ENCODE data around the gene MGRN1.

MGRN1 gene

GRCh38 chr16:4696905-4697847 is 72.5 kb downstream of the MGRN1 start:
- DNase-seq (ENCODE audit: low read depth in 1 of 2, low spot score in 1 of 2), result no peak

DNA sequence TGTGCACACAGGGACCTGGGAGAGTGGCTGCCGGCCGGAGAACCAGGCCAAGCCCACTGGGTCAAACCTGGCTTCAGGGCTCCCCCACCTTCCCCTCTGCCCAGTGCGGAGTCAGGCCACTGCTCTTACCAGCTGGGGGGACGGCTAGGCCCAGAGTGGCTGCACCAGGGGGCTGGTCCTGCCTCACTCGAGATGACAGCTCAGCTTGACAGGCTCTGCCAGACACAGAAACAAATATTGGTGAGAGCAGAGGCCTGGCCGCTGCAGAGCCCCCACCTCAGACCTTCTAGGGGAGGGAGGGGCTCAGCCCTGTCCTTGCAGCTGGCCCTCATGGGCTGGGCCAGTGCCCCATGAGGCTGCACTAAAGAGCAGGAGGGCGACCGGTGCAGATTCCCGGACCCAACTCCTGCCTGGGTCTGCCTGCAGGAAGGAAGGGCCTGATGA is 73.2 kb downstream of the MGRN1 start:
- DNase-seq (ENCODE audit: low read depth in 1 of 2, low spot score in 1 of 2), result no peak

- DNase-seq (ENCODE audit: low read depth in 1 of 2, low spot score in 1 of 2), result no peak
Observed at GRCh38 chr16:4698321-4699045, 73.9 kb downstream of the MGRN1 start.

- DNase-seq (ENCODE audit: low read depth in 1 of 2, low spot score in 1 of 2), result no peak
Observed at GRCh38 chr16:4699046-4699556, 74.5 kb downstream of the MGRN1 start.

GRCh38 chr16:4700380-4700996 is 75.9 kb downstream of the MGRN1 start:
- no peak for DNase-seq (ENCODE audit: low read depth in 1 of 2, low spot score in 1 of 2)

DNA sequence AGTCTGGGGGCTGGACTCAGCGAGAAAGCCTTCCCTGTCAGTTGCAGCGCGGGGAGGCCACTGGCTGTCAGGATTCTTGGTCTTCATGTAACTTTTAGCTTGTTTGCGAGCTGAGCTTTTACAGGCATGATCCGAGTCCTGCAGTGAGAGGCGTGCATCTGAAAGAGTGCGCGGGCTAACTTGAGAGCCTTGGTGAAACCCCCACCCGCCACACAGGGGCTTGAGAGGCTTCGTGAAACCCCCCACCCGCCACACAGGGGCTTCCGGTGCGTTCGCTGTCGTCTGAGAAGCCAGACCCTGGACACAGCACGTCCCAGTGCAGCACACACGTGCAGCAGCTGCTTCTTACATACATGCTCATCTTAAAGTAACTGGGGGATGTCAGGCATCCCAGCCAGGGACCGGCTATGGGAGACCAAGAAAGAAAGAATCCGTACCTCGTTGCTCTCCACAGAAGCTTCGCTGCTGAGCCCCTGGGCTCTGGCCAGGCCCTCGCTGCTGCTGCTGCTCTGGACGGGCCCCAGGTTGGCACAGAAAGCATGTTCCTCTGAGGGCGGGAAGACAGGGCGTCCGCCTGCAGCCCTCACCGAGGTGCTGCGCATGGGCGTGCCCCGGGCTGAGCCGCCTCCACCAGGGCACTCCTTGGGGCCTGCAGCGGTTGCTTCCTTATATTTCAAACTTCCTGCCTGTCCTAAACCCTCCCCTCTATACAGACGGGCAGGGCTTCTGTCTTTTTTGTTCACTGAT is 76.5 kb downstream of the MGRN1 start:
- no peak for DNase-seq (ENCODE audit: low read depth in 1 of 2, low spot score in 1 of 2)

DNA sequence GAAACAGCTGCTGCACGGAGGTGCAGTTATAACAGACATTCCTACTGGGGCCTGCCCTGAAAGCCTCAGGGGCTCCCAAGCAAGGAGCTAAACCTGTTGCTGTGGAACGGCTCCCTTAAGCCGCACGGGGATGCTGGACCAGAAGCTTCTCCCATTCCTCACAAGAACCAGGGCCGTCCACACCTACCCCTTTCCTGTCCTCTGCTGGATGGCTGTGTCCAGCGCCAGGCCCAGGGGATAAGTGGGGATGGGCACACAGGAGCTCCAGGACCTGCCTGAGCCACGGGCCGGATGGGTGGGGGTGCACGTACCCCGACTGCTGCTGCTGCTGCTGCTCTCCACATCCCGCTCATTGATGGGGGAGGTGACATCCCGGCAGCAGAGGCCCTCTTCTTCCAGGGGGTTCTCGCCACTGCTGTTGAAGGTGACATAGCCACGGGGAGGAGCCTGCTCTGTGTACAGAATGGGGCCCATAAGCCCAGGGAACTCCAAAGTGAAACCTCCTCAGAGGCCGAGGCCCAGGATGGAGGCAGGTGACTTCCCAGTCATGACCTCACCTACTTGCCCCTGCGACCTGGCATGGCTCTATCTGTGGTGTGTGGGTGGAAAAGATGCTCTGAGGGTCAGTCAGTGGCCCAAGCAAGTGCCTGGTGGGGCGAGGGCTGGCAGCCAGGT is 77.3 kb downstream of the MGRN1 start:
- DNase-seq (ENCODE audit: low read depth in 1 of 2, low spot score in 1 of 2), result no peak

GRCh38 chr16:4702466-4702808 is 77.8 kb downstream of the MGRN1 start:
- DNase-seq (ENCODE audit: low read depth in 1 of 2, low spot score in 1 of 2), result no peak

GRCh38 chr16:4703906-4704305 is 79.3 kb downstream of the MGRN1 start:
- DNase-seq (ENCODE audit: low read depth in 1 of 2, low spot score in 1 of 2), result no peak

DNA sequence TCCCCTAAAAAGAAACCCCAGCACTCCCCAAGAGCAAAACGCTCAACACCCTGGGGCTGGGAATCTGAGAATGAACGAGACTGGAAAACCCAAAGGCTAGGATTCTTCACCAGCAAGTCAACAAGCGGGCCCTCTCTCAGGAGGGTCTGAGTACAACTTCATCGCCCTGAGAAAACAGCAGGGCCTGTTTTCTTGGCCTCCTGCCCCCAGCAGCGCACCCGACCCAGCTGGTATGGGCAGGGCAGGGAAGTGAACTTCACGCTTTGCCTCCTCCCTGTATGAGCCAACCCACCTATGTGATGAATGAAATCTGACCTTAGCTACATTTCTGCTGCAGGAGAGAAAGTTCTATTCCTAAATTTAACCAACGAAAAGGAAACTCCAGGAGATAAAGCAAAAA is 79.9 kb downstream of the MGRN1 start:
- DNase-seq (ENCODE audit: low read depth in 1 of 2, low spot score in 1 of 2), result no peak

GRCh38 chr16:4704913-4705312 is 80.3 kb downstream of the MGRN1 start:
- no peak for DNase-seq (ENCODE audit: low read depth in 1 of 2, low spot score in 1 of 2)

- no peak for DNase-seq (ENCODE audit: low read depth in 1 of 2, low spot score in 1 of 2)
Observed at GRCh38 chr16:4706871-4707270, 82.2 kb downstream of the MGRN1 start.

GRCh38 chr16:4709481-4709880 is 84.9 kb downstream of the MGRN1 start:
- no peak for DNase-seq (ENCODE audit: low read depth in 1 of 2, low spot score in 1 of 2)

- DNase-seq (ENCODE audit: low read depth in 1 of 2, low spot score in 1 of 2), result no peak
Observed at GRCh38 chr16:4713663-4714501, 89.3 kb downstream of the MGRN1 start.

DNA sequence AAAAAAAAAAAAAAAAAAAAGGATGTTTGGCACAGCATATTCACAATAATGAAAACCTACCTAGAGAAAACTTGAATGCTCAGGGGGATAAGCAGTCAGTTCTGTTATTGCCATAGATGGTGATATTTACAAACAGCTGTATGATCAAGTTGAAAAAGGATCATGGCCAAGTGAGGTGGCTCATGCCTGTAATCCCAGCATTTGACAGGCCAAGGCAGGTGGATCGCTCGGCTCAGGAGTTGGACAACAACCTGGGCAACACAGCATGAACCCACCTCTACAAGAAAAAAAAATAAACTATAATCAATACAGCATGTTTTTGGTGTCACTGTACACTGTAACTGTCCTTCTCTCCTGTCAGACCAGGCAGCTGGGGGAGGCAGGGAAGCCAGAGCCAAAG is 90.4 kb downstream of the MGRN1 start:
- DNase-seq (ENCODE audit: low read depth in 1 of 2, low spot score in 1 of 2), result no peak

DNA sequence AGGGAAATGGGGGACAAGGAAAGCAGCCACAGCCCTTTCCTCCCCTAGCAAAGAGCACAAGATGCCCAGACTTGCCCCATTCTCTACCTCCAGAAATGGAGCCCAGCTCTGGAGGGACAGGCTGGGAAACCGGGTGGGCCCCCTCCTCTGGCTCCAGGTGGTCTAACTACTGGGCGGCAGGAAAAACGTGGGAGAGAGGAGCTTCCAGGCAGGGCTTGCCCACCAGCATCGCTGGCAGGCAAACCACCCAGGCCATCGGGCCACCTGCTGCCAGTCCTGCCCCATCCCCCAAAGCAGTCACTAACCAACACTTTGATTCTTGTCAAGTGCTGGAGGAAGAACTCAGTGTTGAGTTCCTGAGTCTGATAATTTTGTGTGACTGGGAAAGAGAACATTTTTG is 93.8 kb downstream of the MGRN1 start:
- DNase-seq (ENCODE audit: low read depth in 1 of 2, low spot score in 1 of 2), result no peak

DNA sequence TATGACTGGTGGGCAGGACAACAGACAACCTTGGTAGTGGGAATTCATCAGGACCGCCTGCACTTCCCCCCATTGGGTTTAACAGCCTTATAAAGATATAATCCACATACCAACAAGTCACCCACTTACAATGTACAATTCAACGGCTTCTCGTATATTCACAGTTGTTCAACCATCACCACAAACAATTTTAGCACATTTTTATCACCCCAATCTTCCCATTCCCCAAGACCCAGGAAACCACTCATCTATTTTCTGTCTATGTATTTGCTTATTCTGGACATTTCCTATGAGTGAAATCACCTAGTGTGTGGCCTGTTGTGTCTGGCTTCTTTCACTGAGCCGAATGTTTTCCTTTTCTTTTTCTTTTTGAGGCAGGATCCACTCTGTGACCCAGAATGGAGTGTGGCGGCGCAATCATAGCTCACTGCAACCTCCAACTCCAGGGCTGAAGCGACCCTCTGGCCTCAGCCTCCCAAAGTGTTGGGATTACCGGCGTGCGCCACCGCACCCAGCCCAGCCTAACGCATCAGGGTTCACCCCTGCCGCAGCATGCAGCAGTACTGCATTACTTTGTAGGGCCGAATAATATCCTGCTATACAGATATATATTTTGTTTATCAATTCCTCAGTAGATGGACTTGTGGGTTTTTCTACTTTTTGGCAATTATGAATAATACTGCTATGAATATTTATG is 98.6 kb downstream of the MGRN1 start:
- no peak for DNase-seq (ENCODE audit: low read depth in 1 of 2, low spot score in 1 of 2)

- DNase-seq (ENCODE audit: low read depth in 1 of 2, low spot score in 1 of 2), result no peak
Observed at GRCh38 chr16:4724661-4725270, 100.1 kb downstream of the MGRN1 start.

- no peak for DNase-seq (ENCODE audit: low read depth in 1 of 2, low spot score in 1 of 2)
Observed at GRCh38 chr16:4726616-4727015, 102.0 kb downstream of the MGRN1 start.

Measured in stimulated activated CD4-positive, alpha-beta T cell treated with anti-CD3 and anti-CD28 coated beads, Interleukin-15, amount 100 ng/mL, for 1 hour (primary cell).